Activated CD4-positive, alpha-beta memory T cell treated with anti-CD3 and anti-CD28 coated beads, Interleukin-2, amount 10 ng/mL, durations not matched to agents 7 days and 5 days (primary cell): ENCODE measurements around the gene LSP1. TPM values are rescaled to one million over a fixed set of nuclear protein-coding genes. Genes with fewer than 3 reads are reported as not detected.
A peak's percentile ranks its signal among the peaks of the same experiment; 100 is the strongest.
"Not testable (repeated sequence)": the region's sequence is repeated elsewhere in the genome, so short reads cannot be mapped to it uniquely, and the experiment has no call there.

ENCODE experiments used
- CTCF ChIA-PET: fragments of 350-600 bp; sonication (Branson Sonifier 250); formaldehyde crosslinking; loops from one replicate; lab custom pipeline; 2021; ENCODE audit warnings: antibody characterized with exemption, inconsistent platforms; lab: Charles Lee
- POLR2A ChIA-PET: fragments of 350-600 bp; sonication (Branson Sonifier 250); formaldehyde crosslinking; loops from one replicate; lab custom pipeline; 2021; ENCODE audit warnings: antibody characterized with exemption; lab: Charles Lee
- DNase-seq: peaks from one replicate; pipeline ENCODE4 v3.0.0-alpha.2; 2020
- H3K27ac Mint-ChIP-seq: one replicate; pipeline ENCODE4 v1.8.0; 2021; ENCODE audit warnings: mild to moderate bottlenecking, mixed read lengths
- H3K27me3 Mint-ChIP-seq: one replicate; pipeline ENCODE4 v1.8.0; 2021; ENCODE audit warnings: mixed read lengths
- H3K36me3 Mint-ChIP-seq: one replicate; pipeline ENCODE4 v1.8.0; 2021; ENCODE audit warnings: low read depth, mixed read lengths
- H3K4me1 Mint-ChIP-seq: one replicate; pipeline ENCODE4 v1.8.0; 2021; ENCODE audit warnings: mixed read lengths
- H3K4me3 Mint-ChIP-seq: one replicate; pipeline ENCODE4 v1.8.0; 2021; ENCODE audit warnings: mild to moderate bottlenecking, mixed read lengths
- H3K9me3 Mint-ChIP-seq: one replicate; pipeline ENCODE4 v1.8.0; 2021; ENCODE audit warnings: mixed read lengths
- total RNA-seq, 2 experiments: library from RNA; stranded (reverse); gene quantifications; one replicate each; pipeline ENCODE4 v1.2.3, GENCODE V29; 2021

Gene LSP1
- total RNA-seq, 2 experiments from 2014 or later, result 590 TPM

DNA sequence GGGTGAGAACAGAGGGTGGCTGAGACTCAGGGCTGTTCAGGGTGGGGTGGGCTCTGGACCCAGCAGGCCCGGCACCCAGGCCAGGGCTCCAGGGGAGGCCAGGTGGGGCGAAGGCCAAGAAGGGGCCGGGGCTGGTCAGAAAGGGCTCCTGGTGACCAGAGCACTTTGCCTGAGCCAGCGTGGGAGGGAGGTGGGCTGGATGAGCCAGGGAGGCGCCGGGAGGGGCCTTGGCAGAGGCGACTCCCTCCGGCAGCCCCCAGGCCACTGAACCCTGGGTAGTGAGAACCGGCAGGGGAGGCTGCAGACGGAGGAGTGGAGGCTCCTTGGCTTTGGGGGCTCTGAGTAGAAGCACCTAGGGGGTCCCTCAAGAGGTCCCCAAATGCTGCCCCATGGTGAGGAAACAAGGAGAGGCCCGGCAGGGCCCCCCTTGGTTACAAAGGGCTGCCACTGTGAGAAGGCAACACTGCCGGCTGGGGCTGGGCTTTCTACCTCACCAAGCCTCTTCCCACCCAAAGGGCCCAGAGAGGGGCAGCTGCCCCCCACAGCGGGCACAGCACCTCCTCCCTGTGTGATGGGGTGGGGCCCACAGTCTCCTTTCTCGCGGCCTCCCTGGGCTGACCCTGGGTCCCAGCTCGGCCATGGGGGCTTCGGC, 21.7 kb downstream of the LSP1 start:
- H3K27ac Mint-ChIP-seq, DNase-seq, H3K27me3 Mint-ChIP-seq, POLR2A ChIA-PET, H3K4me3 Mint-ChIP-seq, H3K36me3 Mint-ChIP-seq, CTCF ChIA-PET, H3K9me3 Mint-ChIP-seq: not testable (repeated sequence)
- H3K4me1 Mint-ChIP-seq, result peaks cover 36% of the 10 kb centered on the region

DNA sequence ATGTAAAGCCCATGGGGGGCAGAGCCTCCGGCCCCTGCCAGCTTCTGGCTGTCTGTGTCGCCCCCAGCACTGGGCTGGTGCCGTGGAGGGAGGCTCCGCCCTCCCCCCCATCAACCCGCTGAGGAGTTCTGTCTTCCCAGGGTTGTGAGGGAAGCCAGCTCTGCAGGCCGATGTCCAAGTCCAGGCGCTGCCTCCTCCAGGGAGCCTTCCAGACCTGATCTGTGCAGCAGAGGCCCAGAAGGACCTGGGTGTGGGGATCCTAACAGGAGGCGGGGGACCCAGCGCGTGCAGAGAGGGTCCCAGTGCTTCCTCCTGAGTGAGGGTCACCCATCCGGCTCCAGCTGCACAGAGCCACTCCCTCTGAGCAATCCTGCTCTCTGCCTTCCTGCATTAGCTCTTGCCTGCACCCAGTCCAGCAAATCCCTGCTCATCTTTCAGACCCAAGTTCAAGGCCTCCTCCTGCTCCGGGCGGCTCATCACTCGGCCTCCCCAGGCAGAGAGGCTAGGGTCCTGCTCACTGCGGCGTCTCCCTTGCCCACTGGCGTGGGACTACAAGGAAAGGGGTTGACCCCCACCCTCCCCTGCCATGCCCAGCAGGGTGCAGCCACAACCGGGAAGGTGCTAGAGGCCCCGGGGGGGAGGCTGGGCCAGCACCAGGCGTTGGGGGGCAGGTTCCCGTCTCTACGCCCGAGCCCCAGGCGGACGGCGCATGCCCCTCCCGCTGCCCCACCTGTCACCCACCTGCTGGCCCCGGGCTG, 22.4 kb downstream of the LSP1 start:
- no peaks in the 10 kb centered on the region for H3K27me3 Mint-ChIP-seq
- peaks cover 30% of the 10 kb centered on the region for H3K4me1 Mint-ChIP-seq
- no peak overlapping the region for H3K4me3 Mint-ChIP-seq
- ChIA-PET POLR2A (no interaction called here), CTCF (interaction anchor here (1.0 to 1.8 kb wide), 6 partner anchors 8 to 42 kb away, joined by 3 to 5 read pairs (median 4); no protein-coding TSS in a partner anchor)
- H3K27ac Mint-ChIP-seq, result no peak overlapping the region
- H3K36me3 Mint-ChIP-seq, result peaks cover 4% of the 10 kb centered on the region
- H3K9me3 Mint-ChIP-seq, result no peaks in the 10 kb centered on the region
- no peak for DNase-seq

DNA sequence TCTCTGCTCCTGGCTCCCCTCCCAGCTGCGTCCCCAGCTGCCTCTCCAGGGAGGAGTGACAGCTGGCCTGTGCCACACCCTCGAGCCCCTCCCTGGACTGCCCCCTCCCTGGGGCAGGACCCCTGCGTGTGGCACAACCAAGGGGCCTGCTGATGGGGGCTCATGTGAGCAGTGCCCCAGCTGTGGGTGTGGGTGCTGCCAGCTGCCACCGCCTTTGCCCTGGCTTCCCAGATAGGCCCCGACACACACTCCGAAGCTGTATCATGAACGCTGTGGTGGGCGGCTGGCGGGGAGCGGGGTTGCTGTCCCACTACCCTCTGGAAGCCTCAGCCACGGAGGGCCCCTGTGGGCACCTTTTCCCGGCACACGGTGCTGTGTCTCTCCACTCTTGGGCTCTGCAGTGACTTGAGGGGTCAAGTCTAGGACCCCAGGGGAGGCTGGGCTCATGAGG, 23.0 kb downstream of the LSP1 start:
- not testable (repeated sequence) for H3K36me3 Mint-ChIP-seq, H3K9me3 Mint-ChIP-seq, H3K4me3 Mint-ChIP-seq, DNase-seq, H3K27me3 Mint-ChIP-seq, H3K27ac Mint-ChIP-seq
- H3K4me1 Mint-ChIP-seq, result peaks cover 26% of the 10 kb centered on the region
- ChIA-PET POLR2A (interaction anchor here (1.5 kb wide), 1 partner anchor 22 kb away, joined by 6 read pairs; no protein-coding TSS in a partner anchor), CTCF (interaction anchor here (1.0 to 1.8 kb wide), 6 partner anchors 8 to 43 kb away, joined by 3 to 5 read pairs (median 4); no protein-coding TSS in a partner anchor)

DNA sequence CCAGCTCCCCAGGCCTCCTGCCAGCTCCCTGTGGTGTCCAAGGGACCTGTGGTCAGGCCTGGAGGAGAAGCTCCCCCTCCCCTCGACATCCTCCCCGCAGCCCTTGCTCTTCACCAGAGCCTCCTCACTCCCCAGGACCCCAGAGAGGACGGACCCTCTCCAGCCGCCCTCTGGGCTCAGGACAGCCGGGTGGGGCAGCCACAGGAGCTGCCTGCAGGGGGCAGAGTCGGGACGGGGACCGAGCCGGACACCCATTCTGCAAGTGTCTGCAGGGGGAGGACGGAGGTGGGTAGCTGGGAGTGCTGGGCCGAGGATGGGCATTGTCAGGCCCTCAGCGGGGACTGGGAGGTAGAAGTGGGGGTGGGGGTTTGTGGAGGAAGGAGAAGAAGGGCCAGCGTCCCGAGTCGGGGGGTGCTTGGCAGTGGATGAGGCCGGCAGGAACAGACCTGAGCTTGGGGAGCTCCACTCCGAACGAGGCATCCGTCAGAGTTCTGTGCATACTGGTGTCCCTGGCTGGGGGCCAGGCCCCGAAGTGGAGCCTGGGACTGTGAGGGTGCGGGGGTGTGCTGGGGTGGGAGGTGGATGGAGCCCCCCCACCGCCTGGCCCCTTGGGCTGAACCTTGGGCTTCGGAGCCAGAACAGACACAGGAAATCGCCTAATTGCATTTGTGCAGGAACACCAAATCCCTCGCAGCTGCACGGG, 23.6 kb downstream of the LSP1 start:
- no peak for DNase-seq
- ChIA-PET POLR2A (interaction anchor here (1.1 to 1.5 kb wide), 2 partner anchors 13 to 23 kb away, joined by 3 to 6 read pairs; no protein-coding TSS in a partner anchor), CTCF (interaction anchor here (1.0 to 1.8 kb wide), 6 partner anchors 9 to 43 kb away, joined by 3 to 5 read pairs (median 4); no protein-coding TSS in a partner anchor)
- Mint-ChIP-seq H3K27me3 (no peaks in the 10 kb centered on the region), H3K4me3 (no peak overlapping the region), H3K27ac (no peak overlapping the region), H3K9me3 (no peaks in the 10 kb centered on the region), H3K36me3 (no peaks in the 10 kb centered on the region), H3K4me1 (peaks cover 22% of the 10 kb centered on the region)

DNA sequence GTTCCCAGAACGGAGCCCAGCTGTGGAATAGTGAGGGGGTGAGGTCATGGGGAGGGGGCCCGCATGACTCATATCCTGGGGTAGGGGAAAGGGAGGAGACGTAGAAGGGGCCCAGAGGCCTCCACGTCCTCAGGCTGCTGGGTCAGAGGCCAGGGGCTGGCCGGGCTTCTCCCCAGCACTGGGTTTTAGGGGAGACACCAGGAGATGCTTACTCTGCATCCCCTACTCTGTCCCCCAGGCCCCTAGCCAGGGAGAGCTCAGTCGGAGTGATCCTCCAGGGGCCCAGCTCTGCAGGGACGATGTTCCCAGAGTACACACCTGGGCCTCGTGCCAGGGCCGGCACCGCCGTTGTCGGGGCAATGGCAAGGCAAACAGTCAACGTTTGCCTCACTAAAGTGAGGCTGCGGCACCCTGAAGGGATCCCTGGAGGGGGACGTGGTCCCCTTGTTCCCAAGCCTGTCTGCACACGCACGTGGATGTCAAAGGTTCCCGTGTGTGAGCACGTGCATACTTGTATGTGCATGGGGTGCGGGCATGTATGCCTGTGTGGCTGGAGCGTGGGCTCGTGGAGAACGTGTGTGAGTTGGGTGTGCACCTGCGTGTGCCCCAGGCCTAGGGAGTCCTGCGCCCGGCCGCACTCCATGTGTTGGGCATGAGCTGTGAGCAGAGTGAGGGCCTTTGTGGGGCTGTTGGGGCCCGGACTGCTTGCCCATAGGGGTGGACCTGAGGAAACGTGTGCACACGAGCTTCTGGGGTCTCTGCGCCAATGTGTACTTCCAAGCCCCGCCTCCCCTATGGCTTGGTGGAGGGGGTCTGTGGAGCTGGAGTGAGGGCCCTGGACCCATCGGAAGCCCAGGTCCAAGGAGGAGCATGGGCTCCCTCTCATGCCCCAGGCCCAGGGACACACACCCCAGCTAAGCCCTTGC, 24.6 kb downstream of the LSP1 start:
- ChIA-PET CTCF (interaction anchor here (0.6 to 1.8 kb wide), 3 partner anchors 24 to 601 kb away, joined by 3 to 4 read pairs (median 4); no protein-coding TSS in a partner anchor), POLR2A (interaction anchor here (1.0 to 1.5 kb wide), 3 partner anchors 10 to 24 kb away, joined by 3 to 6 read pairs (median 4); no protein-coding TSS in a partner anchor)
- DNase-seq, result no peak
- H3K4me1 Mint-ChIP-seq, result peaks cover 15% of the 10 kb centered on the region
- no peak overlapping the region for H3K4me3 Mint-ChIP-seq
- no peaks in the 10 kb centered on the region for H3K9me3 Mint-ChIP-seq
- H3K27me3 Mint-ChIP-seq, result no peaks in the 10 kb centered on the region
- H3K27ac Mint-ChIP-seq, result no peak overlapping the region
- no peaks in the 10 kb centered on the region for H3K36me3 Mint-ChIP-seq

DNA sequence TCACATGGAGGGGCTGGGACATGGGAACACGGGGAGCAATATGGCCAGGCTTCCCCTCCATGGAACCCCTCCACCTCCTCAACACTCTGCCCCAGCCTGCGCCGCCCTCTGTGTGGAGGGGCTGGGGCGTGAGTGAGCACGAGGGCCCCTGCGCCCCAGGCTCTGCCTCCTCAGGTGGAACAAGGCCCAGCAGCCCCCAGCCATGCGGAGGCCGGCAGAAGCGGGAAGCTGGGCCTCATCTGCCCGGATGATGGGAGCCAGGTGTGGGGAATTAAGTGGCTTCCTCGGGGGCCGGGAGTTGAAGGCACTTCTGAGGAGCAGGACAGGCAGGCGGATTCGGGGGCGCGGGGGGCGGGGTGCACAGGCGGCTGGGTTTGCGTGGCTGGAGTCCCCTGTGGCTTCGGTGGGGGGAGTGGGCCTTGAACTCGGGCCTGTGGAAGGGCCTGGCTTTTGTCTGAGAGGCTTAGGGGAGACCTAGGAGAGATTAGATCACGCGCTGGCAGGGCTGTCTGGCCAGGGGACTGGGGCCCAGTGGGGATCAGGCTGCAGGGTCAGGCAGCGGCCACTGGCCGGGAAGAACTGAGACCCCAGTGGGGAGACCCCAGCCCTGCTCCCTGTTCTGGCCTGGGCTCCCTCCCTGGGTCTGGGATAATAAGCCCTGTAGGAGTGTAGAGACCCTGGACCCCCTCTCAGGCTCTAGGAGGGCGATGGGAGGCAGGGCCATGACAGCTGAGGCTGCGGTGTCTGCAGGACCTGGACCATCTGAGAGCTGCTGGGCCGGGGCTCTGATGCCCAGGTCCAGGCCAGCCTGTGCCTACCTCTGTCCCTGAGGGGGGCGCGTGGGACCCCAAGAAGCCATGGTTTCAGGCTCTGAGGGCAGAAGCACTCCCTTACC, 25.5 kb downstream of the LSP1 start:
- Mint-ChIP-seq H3K9me3 (no peaks in the 10 kb centered on the region), H3K36me3 (no peaks in the 10 kb centered on the region), H3K27ac (no peak overlapping the region), H3K27me3 (no peaks in the 10 kb centered on the region), H3K4me1 (peaks cover 11% of the 10 kb centered on the region), H3K4me3 (no peak overlapping the region)
- ChIA-PET POLR2A (interaction anchor here (1.0 to 1.1 kb wide), 3 partner anchors 9 to 38 kb away, joined by 3 to 4 read pairs (median 3); no protein-coding TSS in a partner anchor), CTCF (interaction anchor here (0.6 kb wide), 1 partner anchor 602 kb away, joined by 3 read pairs; no protein-coding TSS in a partner anchor)
- DNase-seq, result no peak

DNA sequence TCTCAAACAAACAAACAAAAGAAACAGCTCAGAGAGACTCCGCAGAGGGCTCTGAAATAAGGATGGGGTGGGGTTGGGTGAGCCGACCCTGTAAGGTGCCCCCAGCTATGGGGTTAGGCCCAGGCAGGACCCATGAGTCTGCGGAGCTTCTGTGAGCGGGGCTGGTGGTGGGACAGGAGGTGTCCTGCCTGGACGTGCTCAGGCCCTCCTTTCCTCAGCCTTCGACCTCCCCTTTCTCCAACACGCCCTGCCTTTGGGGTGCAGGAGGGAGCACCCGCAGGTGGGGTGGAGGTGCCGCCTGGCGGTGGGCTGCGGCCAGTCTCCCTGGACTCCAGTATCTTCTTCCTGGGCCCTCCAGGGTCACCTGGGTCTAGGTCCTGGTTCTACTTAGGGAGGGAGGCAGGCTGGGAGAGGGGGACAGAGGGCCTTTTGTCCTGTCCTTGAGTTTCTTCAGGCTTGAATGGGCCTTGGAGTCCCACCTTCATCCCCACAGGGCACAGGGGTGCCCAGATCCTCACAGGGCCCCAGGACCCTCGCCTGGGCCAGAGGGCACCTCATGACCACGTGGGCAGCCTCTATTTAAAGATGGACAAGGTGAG, 26.6 kb downstream of the LSP1 start:
- peaks cover 10% of the 10 kb centered on the region for H3K4me1 Mint-ChIP-seq
- H3K27me3 Mint-ChIP-seq, result no peaks in the 10 kb centered on the region
- CTCF ChIA-PET, result no interaction called here
- no peak for DNase-seq
- no peak overlapping the region for H3K4me3 Mint-ChIP-seq
- no peaks in the 10 kb centered on the region for H3K9me3 Mint-ChIP-seq
- POLR2A ChIA-PET, result interaction anchor here (1.0 kb wide), 1 partner anchor 37 kb away, joined by 3 read pairs; no protein-coding TSS in a partner anchor
- H3K36me3 Mint-ChIP-seq, result no peaks in the 10 kb centered on the region
- H3K27ac Mint-ChIP-seq, result no peak overlapping the region

DNA sequence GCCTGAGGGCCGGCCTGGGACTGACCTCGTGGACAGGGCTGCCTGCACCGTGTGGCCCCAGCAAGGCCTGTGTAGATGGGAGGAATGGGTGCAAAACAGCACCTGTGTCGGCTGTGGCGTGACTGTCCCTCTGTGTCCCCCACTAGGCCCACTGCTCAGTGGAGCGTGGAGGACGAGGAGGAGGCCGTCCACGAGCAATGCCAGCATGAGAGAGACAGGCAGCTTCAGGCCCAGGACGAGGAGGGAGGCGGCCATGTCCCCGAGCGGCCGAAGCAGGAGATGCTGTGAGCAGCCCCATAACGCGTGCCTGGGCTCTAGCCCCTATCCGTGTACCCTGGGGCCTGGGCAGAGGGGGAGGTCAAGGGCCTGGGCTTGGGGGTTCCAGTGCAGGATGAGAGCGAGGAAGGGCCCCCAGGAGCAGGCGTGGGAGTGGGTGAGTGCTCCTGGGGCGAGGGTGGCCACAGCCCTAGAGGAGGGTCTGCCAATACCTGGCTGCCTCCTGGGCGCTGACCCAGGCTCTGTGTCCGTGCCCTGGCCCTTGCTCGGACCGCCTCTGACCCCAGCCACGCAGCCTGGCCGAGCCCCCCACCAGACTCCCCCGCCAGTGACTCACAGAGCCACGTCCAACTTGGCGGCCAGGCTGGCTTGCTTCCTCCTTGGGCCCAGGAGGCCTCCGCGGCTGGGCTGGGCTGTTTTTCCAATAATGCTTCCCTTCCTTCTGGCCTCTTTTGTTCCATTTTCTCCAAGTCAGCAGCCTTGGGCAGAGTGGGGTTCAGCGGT, 27.2 kb downstream of the LSP1 start:
- Mint-ChIP-seq H3K27me3 (no peaks in the 10 kb centered on the region), H3K27ac (peak overlapping the region; percentile 40)

DNA sequence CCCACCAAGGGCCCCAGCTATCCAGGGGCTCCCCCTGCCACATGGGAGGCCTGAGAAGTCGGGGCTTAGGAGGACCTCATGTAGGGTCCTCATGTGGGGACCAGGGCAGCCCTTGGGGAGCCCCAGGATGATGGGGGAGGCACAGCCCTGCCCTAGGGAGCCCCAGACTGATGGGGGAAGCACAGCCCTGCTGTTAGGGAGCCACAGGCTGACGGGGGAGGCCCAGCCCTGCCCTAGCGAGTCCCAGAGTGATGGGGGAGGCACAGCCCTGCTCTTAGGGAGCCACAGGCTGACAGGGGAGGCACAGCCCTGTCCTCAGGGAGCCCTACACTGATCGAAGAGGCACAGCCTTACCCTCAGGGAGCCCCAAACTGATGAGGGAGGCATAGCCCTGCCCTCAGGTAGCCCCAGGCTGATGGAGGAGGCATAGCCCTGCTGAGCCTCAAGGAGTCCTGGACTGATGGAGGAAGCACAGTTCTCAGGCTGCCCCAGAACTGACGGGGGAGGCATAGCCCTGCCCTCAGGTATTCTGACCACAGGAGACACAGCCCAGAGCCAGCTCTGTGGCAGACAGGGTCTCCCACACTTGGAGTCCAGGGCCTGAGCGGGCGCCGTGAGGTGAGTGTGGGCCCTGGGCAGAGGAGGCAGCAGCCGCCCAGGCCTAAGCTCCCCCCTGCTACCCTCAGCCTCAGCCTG, 28.0 kb downstream of the LSP1 start:
- H3K27me3 Mint-ChIP-seq, result no peaks in the 10 kb centered on the region
- no peaks in the 10 kb centered on the region for H3K36me3 Mint-ChIP-seq
- H3K27ac Mint-ChIP-seq, result peak overlapping the region; percentile 40
- H3K4me1 Mint-ChIP-seq, result peaks cover 6% of the 10 kb centered on the region
- CTCF ChIA-PET, result interaction anchor here (1.1 to 3.7 kb wide), 7 partner anchors 10 to 187 kb away, joined by 3 to 39 read pairs (median 9); partner anchors contain the start of genes LSP1 and PRR33
- POLR2A ChIA-PET, result interaction anchor here (0.8 kb wide), 1 partner anchor 45 kb away, joined by 3 read pairs; no protein-coding TSS in a partner anchor
- no peak overlapping the region for H3K4me3 Mint-ChIP-seq
- no peak for DNase-seq
- no peaks in the 10 kb centered on the region for H3K9me3 Mint-ChIP-seq

More for the DNA sequence above, 27.2 kb downstream of the LSP1 start:
- H3K9me3 Mint-ChIP-seq, result no peaks in the 10 kb centered on the region
- H3K36me3 Mint-ChIP-seq, result no peaks in the 10 kb centered on the region
- POLR2A ChIA-PET, result no interaction called here
- CTCF ChIA-PET, result interaction anchor here (1.1 kb wide), 1 partner anchor 33 kb away, joined by 3 read pairs; no protein-coding TSS in a partner anchor
- H3K4me1 Mint-ChIP-seq, result peaks cover 9% of the 10 kb centered on the region
- DNase-seq, result no peak
- no peak overlapping the region for H3K4me3 Mint-ChIP-seq
